Sigmoid colon (tissue), 4 donors: Measurements from ENCODE around the gene COMMD1.
"Not testable (repeated sequence)": the region's sequence is repeated elsewhere in the genome, so short reads cannot be mapped to it uniquely, and the experiment has no call there.

ENCODE experiments used
- CTCF ChIP-seq, 4 experiments: fragments of 450-650 bp in 3 of 4; fragments of 200-600 bp in 1 of 4; IDR thresholded peaks; one replicate each; pipeline ENCODE4 v1.5.1; 2016 to 2019; ENCODE audit warnings: antibody characterized with exemption in 4 of 4, mild to moderate bottlenecking in 3 of 4, moderate library complexity in 2 of 4
- EP300 ChIP-seq, 4 donors: sonication (generic); formaldehyde crosslinking; IDR thresholded peaks; one replicate each; pipeline ENCODE4 v1.6.1; 2017; ENCODE audit warnings: antibody characterized with exemption in 4 of 4
- POLR2A ChIP-seq, 2 donors: fragments of 450-650 bp; IDR thresholded peaks; one replicate each; pipeline ENCODE4 v1.6.1; 2016; ENCODE audit warnings: antibody characterized with exemption in 2 of 2, mild to moderate bottlenecking in 2 of 2, moderate library complexity in 2 of 2
- POLR2AphosphoS5 ChIP-seq, 4 donors: sonication (generic); formaldehyde crosslinking; IDR thresholded peaks; one replicate each; pipeline ENCODE4 v1.6.1; 2017; ENCODE audit warnings: antibody characterized with exemption in 4 of 4

GRCh38 chr2:62160691-62161090 is 255.2 kb downstream of the COMMD1 start:
- TF ChIP-seq CTCF, POLR2A, EP300, POLR2AphosphoS5 (IDR thresholded peaks at IDR 0.05): not testable (repeated sequence)
